H1 (cell line): Measurements from ENCODE around the gene PRKN. TPM values are rescaled to one million over a fixed set of nuclear protein-coding genes. Genes with fewer than 3 reads are reported as not detected.

Experiments
- CHD1 ChIP-seq: IDR thresholded peaks from 2 replicates; pipeline ENCODE4 v1.6.1; 2012; ENCODE audit warnings: low read depth, low read length, improper control_type of control experiment
- CHD7 ChIP-seq: fragments of 300-600 bp; sonication (generic); IDR thresholded peaks from 2 replicates; pipeline ENCODE4 v1.7.1; 2012; ENCODE audit warnings: low read length, moderate library complexity, mild to moderate bottlenecking, inconsistent platforms; ENCODE audit not compliant: insufficient replicate concordance
- CREB1 ChIP-seq: IDR thresholded peaks from 2 replicates; pipeline ENCODE4 v1.6.1; 2012; ENCODE audit warnings: inconsistent platforms
- polyA plus RNA-seq, 7 experiments: library from polyadenylated mRNA; depleted of rRNA in 3 of 7; stranded (reverse) in 5 of 7; unstranded in 2 of 7; fragments of >200 nt in 5 of 7; fragments of 200-250 nt in 2 of 7; gene quantifications; 1 replicate in 5 of 7; 2 replicates in 1 of 7; 4 replicates in 1 of 7; pipeline versions ENCODE4 v1.2.1 to v1.2.3, GENCODE V29; 2011 to 2013; ENCODE audit warnings: missing spikeins in 2 of 7, mixed read lengths in 2 of 7
- total RNA-seq: library from RNA; stranded (reverse); fragmentation: NEBNext Ultra II Directional; extraction: Animal tissue kit (Norgen Biotek cat#: 25700); gene quantifications from 2 replicates; pipeline ENCODE4 v1.2.1, GENCODE V29; 2021
- TF ChIP-seq, protein P1 (sequence below): IDR thresholded peaks from 2 replicates; pipeline ENCODE4 v1.6.1; 2012; ENCODE audit warnings: inconsistent platforms

Gene PRKN
- total and polyA plus RNA-seq, 2 of the 8 experiments (the other 6 are each of a cell fraction or from before 2014, with no cell fraction given) = 0.13 to 0.29 TPM

- TF ChIP-seq CHD7 (no peak), CHD1 (no peak), CREB1 (no peak)
- TF ChIP-seq, protein P1, sequence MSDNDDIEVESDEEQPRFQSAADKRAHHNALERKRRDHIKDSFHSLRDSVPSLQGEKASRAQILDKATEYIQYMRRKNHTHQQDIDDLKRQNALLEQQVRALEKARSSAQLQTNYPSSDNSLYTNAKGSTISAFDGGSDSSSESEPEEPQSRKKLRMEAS = no peak
Observed at GRCh38 chr6:162627825-162628224, 99.7 kb downstream of the PRKN start (continued).
